Stimulated activated CD8-positive, alpha-beta memory T cell treated with anti-CD3 and anti-CD28 coated beads, Interleukin-7, amount 100 ng/mL, for 48 hours (primary cell): ENCODE results near the gene GRIA1.
"Not testable (repeated sequence)": the region's sequence is repeated elsewhere in the genome, so short reads cannot be mapped to it uniquely, and the experiment has no call there.

Source experiments
- DNase-seq, 2 donors: peaks; one replicate each; pipeline ENCODE4 v3.0.0-alpha.2; 2020; ENCODE audit warnings: low read depth in 1 of 2; ENCODE audit errors: extremely low read depth in 1 of 2

GRIA1 gene

DNA sequence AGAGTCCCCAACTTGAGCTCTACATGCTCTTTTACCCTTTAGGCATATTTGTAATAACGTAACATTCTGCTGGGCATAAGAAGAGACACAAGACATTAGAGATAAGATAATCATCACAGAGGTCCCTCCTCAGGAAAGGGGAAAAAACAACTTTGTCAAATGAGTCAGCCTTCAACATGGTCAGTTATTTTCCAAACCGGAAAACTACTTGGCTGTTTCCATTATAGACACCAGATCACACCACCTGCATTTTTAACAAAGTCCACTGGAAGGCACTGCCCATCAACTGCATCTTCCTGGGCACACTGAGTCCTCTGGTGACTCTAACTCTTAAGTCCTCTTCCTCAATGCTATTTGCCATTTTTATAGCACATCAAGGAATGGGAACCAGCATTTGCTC lies 326.4 kb downstream of the GRIA1 start:
- DNase-seq, result no peak

DNA sequence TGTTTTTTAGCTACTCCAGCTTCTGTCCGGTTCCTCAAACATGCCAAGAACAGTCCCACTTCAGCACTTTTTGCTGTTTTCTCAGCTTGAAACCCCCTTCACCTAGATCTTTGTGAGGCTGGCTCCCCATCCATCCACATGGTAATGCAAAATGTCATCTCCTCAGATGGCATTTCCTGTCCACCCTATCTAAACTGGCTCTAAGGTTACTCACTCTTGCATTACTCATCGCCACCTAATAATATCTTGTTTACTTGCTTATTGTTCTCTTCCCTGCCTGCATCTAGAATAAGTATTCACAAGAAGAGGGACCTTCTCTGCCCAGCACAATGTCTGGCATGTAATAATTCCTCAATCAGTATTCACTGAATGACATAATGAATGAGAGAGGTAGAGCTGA lies 328.2 kb downstream of the GRIA1 start:
- DNase-seq, result no peak

DNA sequence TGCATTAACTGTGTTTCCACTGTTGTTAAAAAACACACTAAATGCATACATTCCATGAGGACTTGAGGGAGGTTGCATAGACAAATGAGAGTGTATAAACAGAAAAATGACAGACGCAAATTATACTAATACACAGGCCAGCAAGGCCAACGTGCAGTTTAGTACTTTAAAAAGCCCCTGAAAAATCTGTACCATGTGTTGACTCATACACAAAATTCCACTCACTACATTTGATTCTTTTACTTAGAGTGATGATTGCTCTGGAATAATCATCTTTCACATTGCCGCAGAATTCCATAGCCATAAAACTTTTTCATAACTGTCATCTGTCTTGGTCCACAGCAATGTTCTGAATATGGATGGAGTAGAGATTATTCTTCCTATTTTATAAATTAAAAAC lies 332.6 kb downstream of the GRIA1 start:
- DNase-seq, result no peak

DNA sequence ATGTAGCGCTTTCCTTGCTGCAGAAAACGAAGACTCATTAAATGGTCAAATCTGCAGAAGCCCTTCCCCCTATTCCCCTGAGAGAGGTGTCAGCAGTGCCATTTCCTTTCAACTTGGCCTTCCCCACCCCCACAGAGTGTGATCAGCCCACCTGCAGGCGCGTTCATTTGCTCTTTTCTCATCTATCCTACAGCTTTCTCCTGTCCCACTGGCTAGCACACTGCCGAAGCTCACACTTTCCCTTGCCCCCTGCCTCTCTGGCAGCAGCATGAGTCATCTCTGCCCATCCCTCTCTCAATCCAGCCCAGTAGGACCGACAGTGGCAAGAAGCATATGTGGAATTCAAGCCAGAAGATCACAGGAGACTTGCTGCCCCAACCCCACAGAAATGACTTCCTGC lies 334.4 kb downstream of the GRIA1 start:
- no peak for DNase-seq

DNA sequence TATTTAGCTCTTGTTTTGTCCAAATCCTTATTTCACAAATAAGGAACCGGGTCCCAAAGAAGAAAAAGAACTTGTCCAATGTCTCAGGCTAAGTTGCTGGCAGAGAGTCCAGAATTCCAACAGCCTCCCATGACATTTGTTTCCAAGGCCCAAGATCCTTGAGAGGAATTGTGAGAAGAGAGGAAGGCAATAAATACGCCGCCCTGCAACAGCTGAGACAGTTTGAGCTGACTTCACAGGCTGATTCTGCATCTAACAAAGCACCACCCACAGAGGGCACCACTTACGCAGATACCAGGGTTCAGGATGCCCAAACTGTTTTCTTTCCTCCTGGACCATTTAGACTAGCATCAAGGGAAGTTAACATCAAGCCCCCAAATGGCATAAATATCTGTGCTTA lies 336.9 kb downstream of the GRIA1 start:
- DNase-seq, result no peak

DNA sequence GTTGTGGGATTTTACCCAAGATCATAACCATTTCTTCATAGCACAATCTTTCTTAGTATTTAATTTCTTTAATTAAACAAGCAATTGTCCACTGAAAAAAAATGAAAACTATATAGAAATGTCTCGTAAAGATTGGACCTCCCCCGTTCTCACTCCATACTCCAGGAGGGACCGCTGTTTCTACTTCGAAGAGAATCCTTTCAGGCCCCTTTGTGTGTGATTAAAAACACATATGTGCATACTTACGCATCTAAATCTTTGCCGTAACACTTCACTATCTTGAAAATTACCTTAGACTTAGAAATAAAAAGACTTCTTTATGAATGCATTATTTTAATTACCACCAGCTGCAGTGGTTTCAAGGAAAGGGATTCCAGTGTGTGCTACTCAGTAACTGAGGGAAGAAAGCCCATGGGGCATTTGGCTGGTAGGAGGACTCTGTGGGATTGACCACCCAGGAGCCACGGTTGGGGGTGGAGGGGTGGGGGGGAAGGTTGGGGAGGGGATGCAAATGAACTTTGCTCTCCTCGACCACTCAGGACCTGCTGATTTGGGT lies 339.1 kb downstream of the GRIA1 start:
- DNase-seq, result no peak

DNA sequence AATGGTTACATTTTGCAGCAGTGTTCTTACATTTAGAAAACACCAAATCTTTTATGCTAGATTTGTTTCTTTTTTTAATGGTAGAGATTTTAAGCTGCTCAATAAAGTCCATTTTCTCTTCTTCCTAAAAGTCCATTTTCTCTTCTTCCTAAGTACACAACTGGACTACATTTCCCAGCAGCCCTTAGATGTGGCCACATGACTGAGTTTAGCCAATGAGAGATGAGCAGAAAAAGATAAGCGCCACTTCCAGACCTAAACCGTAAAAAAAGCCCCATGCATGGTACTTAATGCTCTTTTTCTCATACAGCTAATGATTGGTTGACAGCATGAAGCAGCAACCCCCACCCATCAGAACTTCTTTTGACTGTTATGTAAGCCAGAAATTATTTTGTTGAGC lies 341.5 kb downstream of the GRIA1 start:
- no peak for DNase-seq

DNA sequence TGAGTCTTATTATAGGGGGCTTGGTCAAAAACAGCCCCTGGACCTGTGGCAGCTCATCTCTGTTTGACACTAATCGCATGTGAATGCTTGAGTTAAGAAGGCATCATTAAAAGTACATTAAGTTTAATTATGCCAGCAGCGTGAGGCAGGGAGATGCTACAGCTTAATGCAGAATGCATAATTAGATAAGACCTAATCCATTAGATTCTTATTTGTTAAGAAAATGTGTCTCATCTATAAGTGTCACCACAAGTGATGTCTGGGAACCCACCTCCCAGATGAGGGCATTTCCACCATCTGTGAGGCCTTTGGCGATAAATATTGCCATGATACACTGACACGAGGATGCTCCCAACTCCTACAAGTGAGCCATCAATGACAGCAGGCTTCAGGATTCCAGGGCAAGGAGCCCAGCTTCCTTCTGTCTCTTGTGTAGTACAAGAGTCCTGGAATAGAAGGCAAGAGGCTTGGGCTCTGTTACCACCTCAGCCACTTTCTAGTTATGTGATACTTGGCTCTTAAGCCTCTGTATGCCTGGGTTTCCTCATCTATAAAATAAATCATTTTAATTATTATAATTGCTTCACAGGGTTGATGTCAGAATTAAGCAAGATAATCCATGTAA lies 345.5 kb downstream of the GRIA1 start:
- DNase-seq, result no peak

DNA sequence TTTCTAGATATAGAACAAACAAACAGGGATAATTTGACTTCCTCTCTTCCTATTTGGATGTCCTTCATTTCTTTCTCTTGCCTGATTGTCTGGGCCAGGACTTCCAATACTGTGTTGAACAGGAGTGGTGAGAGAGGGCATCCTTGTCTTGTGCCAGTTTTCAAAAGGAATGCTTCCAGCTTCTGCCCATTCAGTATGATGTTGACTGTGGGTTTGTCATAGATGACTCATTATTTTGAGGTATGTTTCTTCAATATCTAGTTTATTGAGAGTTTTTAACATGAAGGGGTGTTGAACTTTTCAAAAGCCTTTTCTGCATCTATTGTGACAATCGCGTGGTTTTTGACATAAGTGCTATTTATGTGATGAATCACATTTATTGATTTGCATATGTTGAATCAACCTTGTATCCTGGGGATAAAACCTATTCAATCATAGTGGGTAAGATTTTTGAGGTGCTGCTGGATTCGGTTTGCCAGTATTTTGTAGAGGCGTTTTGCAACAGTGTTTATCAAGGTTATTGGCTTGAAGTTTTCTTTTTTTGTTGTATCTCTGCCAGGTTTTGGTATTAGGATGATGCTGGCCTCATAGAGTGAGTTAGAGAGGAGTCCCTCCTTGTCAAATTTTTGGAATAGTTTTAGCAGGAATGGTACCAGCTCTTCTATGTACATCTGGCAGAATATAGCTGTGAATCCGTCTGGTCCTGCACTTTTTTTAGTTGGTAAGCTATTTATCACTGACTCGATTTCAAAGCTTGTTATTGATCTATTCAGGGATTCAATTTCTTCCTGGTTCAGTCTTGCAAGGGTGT lies 359.0 kb downstream of the GRIA1 start:
- DNase-seq, result not testable (repeated sequence)

DNA sequence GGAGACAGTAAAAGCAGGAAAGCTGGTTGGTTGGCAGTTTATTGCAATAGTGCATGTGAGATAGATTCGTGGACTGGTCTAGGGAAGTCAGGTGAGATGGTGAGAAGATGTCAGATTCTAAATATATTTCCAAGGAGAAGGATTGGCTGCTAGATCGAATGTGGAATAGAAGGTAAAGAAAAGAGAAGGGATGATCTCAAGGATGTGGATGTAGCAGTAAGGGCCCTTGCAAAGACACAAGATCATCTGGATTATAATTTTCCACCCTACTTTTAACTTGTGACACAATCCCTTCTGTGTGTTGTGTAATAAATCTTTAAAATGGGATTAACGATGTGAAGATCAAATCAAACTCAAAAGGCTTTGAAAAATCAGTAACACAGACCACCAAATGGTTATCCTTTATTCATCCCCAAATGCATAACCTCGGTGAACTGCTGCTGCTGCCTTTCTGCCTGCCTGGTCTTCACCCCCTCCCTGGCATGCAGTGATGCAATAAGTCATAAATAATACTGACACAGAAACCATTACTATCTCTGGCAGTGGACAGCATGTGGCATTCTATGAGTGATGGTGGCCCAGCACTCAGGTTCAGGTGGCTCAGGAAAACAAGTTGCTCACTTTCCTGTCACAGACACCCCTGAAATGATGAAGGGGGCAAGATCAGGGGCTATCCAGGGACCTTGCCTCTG lies 369.9 kb downstream of the GRIA1 start:
- DNase-seq, result no peak

DNA sequence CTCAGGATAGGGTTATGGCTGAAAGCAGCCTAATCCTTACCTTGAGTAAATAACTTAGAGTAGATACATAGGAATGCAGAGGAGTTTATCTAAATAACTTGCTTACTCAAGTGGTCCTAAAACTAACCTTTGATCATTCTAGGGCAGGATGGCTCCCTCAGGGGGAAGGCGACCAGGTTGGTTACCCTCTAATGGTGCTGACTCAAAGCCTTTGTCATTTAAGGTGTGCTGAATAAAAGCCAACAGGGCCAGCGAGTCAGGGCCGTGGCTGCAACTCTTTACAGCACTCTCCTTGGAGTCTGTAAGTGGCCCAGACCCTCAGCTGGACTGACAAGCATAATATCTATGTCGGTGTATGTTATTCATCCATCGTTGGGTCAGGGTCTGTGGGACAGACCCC lies 372.4 kb downstream of the GRIA1 start:
- not testable (repeated sequence) for DNase-seq
